NB4 (cell line): Measurements from ENCODE around the gene ADARB2.

Source experiments
- DNase-seq: peaks from one replicate; pipeline ENCODE4 v3.0.0; 2010; ENCODE audit warnings: low read depth
- H3K4me3 ChIP-seq: one replicate; pipeline ENCODE4 v1.5.1; 2011; ENCODE audit warnings: mild to moderate bottlenecking, low read depth, low read length, moderate library complexity
- CTCF ChIP-seq: IDR thresholded peaks from one replicate; pipeline ENCODE4 v1.5.1; 2012; ENCODE audit warnings: low read depth, low read length
- MAX ChIP-seq: IDR thresholded peaks from 2 replicates; pipeline ENCODE4 v1.6.1; 2011; ENCODE audit warnings: low read depth, low read length
- MYC ChIP-seq: IDR thresholded peaks from 2 replicates; pipeline ENCODE4 v1.6.1; 2011; ENCODE audit warnings: low read depth, low read length
- POLR2A ChIP-seq: IDR thresholded peaks from 2 replicates; pipeline ENCODE4 v1.6.1; 2011; ENCODE audit warnings: mild to moderate bottlenecking; ENCODE audit not compliant: insufficient read length; ENCODE audit errors: extremely low read depth

The ADARB2 gene

GRCh38 chr10:1368842-1369171 is 368.5 kb downstream of the ADARB2 start:
- no peak overlapping the region for H3K4me3 ChIP-seq
- DNase-seq, result peak; percentile 24
- TF ChIP-seq MYC (no peak), CTCF (peak; percentile 37), POLR2A (no peak), MAX (no peak)

- TF ChIP-seq MAX (no peak), CTCF (no peak), MYC (no peak), POLR2A (no peak)
- H3K4me3 ChIP-seq, result no peak overlapping the region
- no peak for DNase-seq
Observed at GRCh38 chr10:1367938-1368841, 369.1 kb downstream of the ADARB2 start.

DNA sequence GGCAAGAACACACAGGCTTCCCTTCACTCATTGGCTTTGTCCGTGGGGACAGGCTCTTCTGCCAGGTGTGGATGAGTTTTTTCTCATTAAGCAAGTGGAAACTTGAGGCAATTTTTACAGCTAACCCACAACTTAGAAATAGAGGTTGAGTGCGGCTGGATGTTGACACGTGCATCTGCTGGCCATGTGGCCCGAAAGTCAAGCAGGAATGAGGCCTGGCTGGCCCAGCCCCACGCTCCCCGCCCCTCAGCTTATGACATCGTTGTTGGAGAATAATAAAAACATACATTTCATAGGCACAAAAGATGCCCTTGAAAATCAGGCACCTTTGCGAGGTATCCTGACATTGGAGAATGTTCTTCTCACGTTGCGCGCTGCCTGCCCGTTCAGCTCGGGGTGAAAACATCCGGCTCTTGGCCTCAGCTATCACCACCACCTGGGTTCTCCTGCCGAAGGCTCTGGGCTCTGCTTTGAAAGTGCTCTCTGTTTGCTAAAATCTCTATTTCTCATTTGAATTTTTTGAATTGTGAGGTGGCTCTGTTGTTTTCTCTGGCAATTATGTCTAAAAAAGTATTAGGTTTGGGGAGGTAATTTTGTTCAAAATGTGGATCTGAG is 370.4 kb downstream of the ADARB2 start:
- TF ChIP-seq POLR2A (no peak), MAX (no peak), MYC (no peak), CTCF (no peak)
- no peak overlapping the region for H3K4me3 ChIP-seq
- DNase-seq, result no peak

GRCh38 chr10:1366322-1366691 is 371.0 kb downstream of the ADARB2 start:
- no peak overlapping the region for H3K4me3 ChIP-seq
- DNase-seq, result no peak
- no peak for TF ChIP-seq POLR2A
- no peak for TF ChIP-seq MAX
- no peak for TF ChIP-seq MYC
- no peak for TF ChIP-seq CTCF

- no peak for TF ChIP-seq MAX
- H3K4me3 ChIP-seq, result no peak overlapping the region
Observed at GRCh38 chr10:1365540-1366321, 371.6 kb downstream of the ADARB2 start.

More at GRCh38 chr10:1365540-1366321, 371.6 kb downstream of the ADARB2 start:
- DNase-seq, result no peak
